ENCODE results near the gene CERS6.

Gene CERS6

GRCh38 chr2:168797286-168797655 lies 341.2 kb downstream of the CERS6 start:
- Histone ChIP-seq H3K27me3 (ENCODE audit: insufficient read depth, low read depth, severe bottlenecking) (no peaks in the 10 kb centered on the region), H3K9me3 (ENCODE audit: severe bottlenecking) (no peaks in the 10 kb centered on the region), H3K27ac (no peak overlapping the region), H3K4me3 (ENCODE audit: low read depth, low read length) (no peak overlapping the region), H3K36me3 (no peaks in the 10 kb centered on the region)
- TF ChIP-seq CTCF (IDR thresholded peaks at IDR 0.05; ENCODE audit: low read depth, low read length), result no peak
- no peak for DNase-seq

- H3K4me3 ChIP-seq (ENCODE audit: low read depth, low read length), result no peak overlapping the region
- TF ChIP-seq CTCF (IDR thresholded peaks at IDR 0.05; ENCODE audit: low read depth, low read length), result no peak
- H3K9me3 ChIP-seq (ENCODE audit: severe bottlenecking), result no peaks in the 10 kb centered on the region
- H3K36me3 ChIP-seq, result no peaks in the 10 kb centered on the region
- H3K27me3 ChIP-seq (ENCODE audit: insufficient read depth, low read depth, severe bottlenecking), result no peaks in the 10 kb centered on the region
- no peak overlapping the region for H3K27ac ChIP-seq
- DNase-seq, result no peak
These were observed 342.2 kb downstream of the CERS6 start for GRCh38 chr2:168798076-168798887.

- Histone ChIP-seq H3K27ac (no peak overlapping the region), H3K27me3 (ENCODE audit: insufficient read depth, low read depth, severe bottlenecking) (no peaks in the 10 kb centered on the region), H3K4me3 (ENCODE audit: low read depth, low read length) (no peak overlapping the region), H3K9me3 (ENCODE audit: severe bottlenecking) (no peaks in the 10 kb centered on the region), H3K36me3 (no peaks in the 10 kb centered on the region)
- no peak for TF ChIP-seq CTCF (IDR thresholded peaks at IDR 0.05; ENCODE audit: low read depth, low read length)
- no peak for DNase-seq
These were observed 342.9 kb downstream of the CERS6 start for GRCh38 chr2:168798888-168799410.

GRCh38 chr2:168801471-168801870 lies 345.4 kb downstream of the CERS6 start:
- Histone ChIP-seq H3K27ac (no peak overlapping the region), H3K36me3 (no peaks in the 10 kb centered on the region), H3K4me3 (ENCODE audit: low read depth, low read length) (no peak overlapping the region), H3K27me3 (ENCODE audit: insufficient read depth, low read depth, severe bottlenecking) (no peaks in the 10 kb centered on the region), H3K9me3 (ENCODE audit: severe bottlenecking) (no peaks in the 10 kb centered on the region)
- DNase-seq, result no peak
- TF ChIP-seq CTCF (IDR thresholded peaks at IDR 0.05; ENCODE audit: low read depth, low read length), result no peak

- no peaks in the 10 kb centered on the region for H3K27me3 ChIP-seq (ENCODE audit: insufficient read depth, low read depth, severe bottlenecking)
- H3K4me3 ChIP-seq (ENCODE audit: low read depth, low read length), result no peak within 1 kb of the TSS
- H3K9me3 ChIP-seq (ENCODE audit: severe bottlenecking), result no peaks in the 10 kb centered on the region
- H3K36me3 ChIP-seq, result no peaks in the 10 kb centered on the region
- H3K27ac ChIP-seq, result no peak within 1 kb of the TSS
- no peak for TF ChIP-seq CTCF (IDR thresholded peaks at IDR 0.05; ENCODE audit: low read depth, low read length)
- no peak for DNase-seq
These were observed 346.1 kb downstream of the CERS6 start, which contains the start of gene NOSTRIN for GRCh38 chr2:168801961-168802858. NOSTRIN (plus strand) TSS chr2:168802637; CDS start chr2:168802647, 10 bp downstream.
